GM18951 (cell line): ENCODE measurements around the gene PRKCE.

Experiments
- POLR2A ChIP-seq: IDR thresholded peaks from 4 replicates; pipeline ENCODE4 v1.6.1; 2011; ENCODE audit warnings: mild to moderate bottlenecking; ENCODE audit not compliant: insufficient read length, insufficient read depth; ENCODE audit errors: extremely low read depth
- in situ Hi-C: fragments of 300-500 bp; cut with MboI; formaldehyde crosslinking; loops from one replicate; pipeline ENCODE4 v1.12.0; 2022; ENCODE audit warnings: low sequenced_read_pairs, mixed read lengths, inconsistent platforms; ENCODE audit not compliant: unreplicated experiment

PRKCE gene

GRCh38 chr2:45720210-45720609, 68.7 kb downstream of the PRKCE start:
- no peak for TF ChIP-seq POLR2A
- in situ Hi-C loops: no loop called here

- in situ Hi-C loops: no loop called here
- TF ChIP-seq POLR2A: no peak
Measured at GRCh38 chr2:45721150-45721549, 69.7 kb downstream of the PRKCE start.

- in situ Hi-C loops: no loop called here
Measured at GRCh38 chr2:45722477-45722876, 71.0 kb downstream of the PRKCE start.

GRCh38 chr2:45723857-45724256, 72.4 kb downstream of the PRKCE start:
- in situ Hi-C loops: no loop called here
- no peak for TF ChIP-seq POLR2A

More at GRCh38 chr2:45722477-45722876, 71.0 kb downstream of the PRKCE start:
- no peak for TF ChIP-seq POLR2A

- in situ Hi-C loops: no loop called here
- TF ChIP-seq POLR2A: no peak
Measured at GRCh38 chr2:45724335-45724734, 72.9 kb downstream of the PRKCE start.

- TF ChIP-seq POLR2A: no peak
- in situ Hi-C loops: no loop called here
Measured at GRCh38 chr2:45725731-45726130, 74.3 kb downstream of the PRKCE start.

GRCh38 chr2:45726188-45726587, 74.7 kb downstream of the PRKCE start:
- in situ Hi-C loops: no loop called here

GRCh38 chr2:45728458-45728942, 77.0 kb downstream of the PRKCE start:
- no peak for TF ChIP-seq POLR2A
- in situ Hi-C loops: no loop called here

More at GRCh38 chr2:45726188-45726587, 74.7 kb downstream of the PRKCE start:
- TF ChIP-seq POLR2A: no peak

- in situ Hi-C loops: no loop called here
- TF ChIP-seq POLR2A: no peak
Measured at GRCh38 chr2:45729753-45730512, 78.5 kb downstream of the PRKCE start.

GRCh38 chr2:45731141-45731540, 79.7 kb downstream of the PRKCE start:
- in situ Hi-C loops: no loop called here
- no peak for TF ChIP-seq POLR2A

- in situ Hi-C loops: no loop called here
- TF ChIP-seq POLR2A: no peak
Measured at GRCh38 chr2:45732436-45732835, 81.0 kb downstream of the PRKCE start.

GRCh38 chr2:45732946-45733345, 81.5 kb downstream of the PRKCE start:
- no peak for TF ChIP-seq POLR2A
- in situ Hi-C loops: no loop called here

- in situ Hi-C loops: no loop called here
- no peak for TF ChIP-seq POLR2A
Measured at GRCh38 chr2:45734336-45734735, 82.9 kb downstream of the PRKCE start.

- in situ Hi-C loops: no loop called here
- TF ChIP-seq POLR2A: no peak
Measured at GRCh38 chr2:45734952-45735351, 83.5 kb downstream of the PRKCE start.

- TF ChIP-seq POLR2A: no peak
- in situ Hi-C loops: no loop called here
Measured at GRCh38 chr2:45736757-45737704, 85.6 kb downstream of the PRKCE start.
